ENCODE measurements around the gene DCC. TPM values are rescaled to one million over a fixed set of nuclear protein-coding genes. Genes with fewer than 3 reads are reported as not detected.
A peak's percentile ranks its signal among the peaks of the same experiment; 100 is the strongest.

The DCC gene
- total and polyA plus RNA-seq, 2 donors from 2014 or later = 3.9 TPM; not detected in 1

GRCh38 chr18:52869942-52870907 is 530.2 kb downstream of the DCC start:
- intact Hi-C loops (cut with DNase I) = no loop called here
- TF ChIP-seq CTCF (IDR thresholded peaks at IDR 0.05; ENCODE audit: borderline replicate concordance, extremely low read depth, insufficient read depth) = no peak
- Histone ChIP-seq H3K4me1 (ENCODE audit: control insufficient read depth in 2 of 3, insufficient read depth in 2 of 3, low read depth in 1 of 3, low read length in 3 of 3) (no peaks in the 10 kb centered on the region), H3K36me3 (ENCODE audit: control insufficient read depth in 2 of 3, insufficient read depth in 3 of 3, low read length in 3 of 3) (no peaks in the 10 kb centered on the region), H3K9me3 (ENCODE audit: control insufficient read depth in 2 of 3, insufficient read depth in 1 of 3, low read length in 3 of 3) (no peaks in the 10 kb centered on the region), H3K27ac (ENCODE audit: low read depth in 2 of 2, low read length in 2 of 2) (no peak overlapping the region), H3K9ac (ENCODE audit: low read length in 3 of 3) (no peak overlapping the region), H3K4me3 (ENCODE audit: low read length in 3 of 3) (no peak overlapping the region), H3K27me3 (ENCODE audit: control insufficient read depth, insufficient read depth, low read length) (no peaks in the 10 kb centered on the region)
- FAIRE-seq (no peak), DNase-seq (peak in 4 of 5 donors; percentile 6 to 62 (median 19))

GRCh38 chr18:52874774-52875173 is 534.8 kb downstream of the DCC start:
- TF ChIP-seq CTCF (IDR thresholded peaks at IDR 0.05; ENCODE audit: borderline replicate concordance, extremely low read depth, insufficient read depth) = no peak
- no peak for FAIRE-seq
- intact Hi-C loops (cut with DNase I) = no loop called here

GRCh38 chr18:52875725-52876124 is 535.7 kb downstream of the DCC start:
- H3K27me3 ChIP-seq (ENCODE audit: control insufficient read depth, insufficient read depth, low read length) = no peaks in the 10 kb centered on the region
- intact Hi-C loops (cut with DNase I) = no loop called here
- peaks cover 0 to 2% (median 0%) of the 10 kb centered on the region in 3 donors for H3K9me3 ChIP-seq (ENCODE audit: control insufficient read depth in 2 of 3, insufficient read depth in 1 of 3, low read length in 3 of 3)
- FAIRE-seq = no peak
- H3K4me1 ChIP-seq (ENCODE audit: control insufficient read depth in 2 of 3, insufficient read depth in 2 of 3, low read depth in 1 of 3, low read length in 3 of 3) = no peaks in the 10 kb centered on the region
- no peak overlapping the region for H3K9ac ChIP-seq (ENCODE audit: low read length in 3 of 3)
- DNase-seq = no peak
- H3K36me3 ChIP-seq (ENCODE audit: control insufficient read depth in 2 of 3, insufficient read depth in 3 of 3, low read length in 3 of 3) = no peaks in the 10 kb centered on the region
- TF ChIP-seq CTCF (IDR thresholded peaks at IDR 0.05; ENCODE audit: borderline replicate concordance, extremely low read depth, insufficient read depth) = no peak
- H3K27ac ChIP-seq (ENCODE audit: low read depth in 2 of 2, low read length in 2 of 2) = no peak overlapping the region
- H3K4me3 ChIP-seq (ENCODE audit: low read length in 3 of 3) = no peak overlapping the region

More at GRCh38 chr18:52874774-52875173, 534.8 kb downstream of the DCC start:
- H3K9ac ChIP-seq (ENCODE audit: low read length in 3 of 3) = no peak overlapping the region
- no peaks in the 10 kb centered on the region for H3K36me3 ChIP-seq (ENCODE audit: control insufficient read depth in 2 of 3, insufficient read depth in 3 of 3, low read length in 3 of 3)
- H3K4me1 ChIP-seq (ENCODE audit: control insufficient read depth in 2 of 3, insufficient read depth in 2 of 3, low read depth in 1 of 3, low read length in 3 of 3) = no peaks in the 10 kb centered on the region
- no peak for DNase-seq
- H3K27ac ChIP-seq (ENCODE audit: low read depth in 2 of 2, low read length in 2 of 2) = no peak overlapping the region
- no peak overlapping the region for H3K4me3 ChIP-seq (ENCODE audit: low read length in 3 of 3)
- no peaks in the 10 kb centered on the region for H3K9me3 ChIP-seq (ENCODE audit: control insufficient read depth in 2 of 3, insufficient read depth in 1 of 3, low read length in 3 of 3)
- H3K27me3 ChIP-seq (ENCODE audit: control insufficient read depth, insufficient read depth, low read length) = no peaks in the 10 kb centered on the region

Measured in kidney (tissue), 14 donors.